ENCODE measurements around the gene SEC14L5. TPM values are rescaled to one million over a fixed set of nuclear protein-coding genes. Genes with fewer than 3 reads are reported as not detected.
"Not testable (repeated sequence)": the region's sequence is repeated elsewhere in the genome, so short reads cannot be mapped to it uniquely, and the experiment has no call there.

The SEC14L5 gene
- total RNA-seq, 1 donor: under 0.01 TPM

GRCh38 chr16:4962716-4963115 lies 4.6 kb downstream of the SEC14L5 start:
- DNase-seq (ENCODE audit: low read depth): no peak
- H3K4me3 ChIP-seq (ENCODE audit: low read depth, low read length): no peak overlapping the region
- TF ChIP-seq CTCF (IDR thresholded peaks at IDR 0.05; ENCODE audit: insufficient read depth, low read depth, low read length): no peak

GRCh38 chr16:4963527-4963926 lies 5.4 kb downstream of the SEC14L5 start:
- DNase-seq (ENCODE audit: low read depth); H3K4me3 ChIP-seq (ENCODE audit: low read depth, low read length): not testable (repeated sequence)

GRCh38 chr16:4966736-4967453 lies 8.8 kb downstream of the SEC14L5 start:
- DNase-seq (ENCODE audit: low read depth): no peak
- no peak for TF ChIP-seq CTCF (IDR thresholded peaks at IDR 0.05; ENCODE audit: insufficient read depth, low read depth, low read length)
- H3K4me3 ChIP-seq (ENCODE audit: low read depth, low read length): no peak overlapping the region

- H3K4me3 ChIP-seq (ENCODE audit: low read depth, low read length); DNase-seq (ENCODE audit: low read depth): not testable (repeated sequence)
Observed at GRCh38 chr16:4968278-4968677, 10.1 kb downstream of the SEC14L5 start.

- no peak for DNase-seq (ENCODE audit: low read depth)
- no peak for TF ChIP-seq CTCF (IDR thresholded peaks at IDR 0.05; ENCODE audit: insufficient read depth, low read depth, low read length)
- H3K4me3 ChIP-seq (ENCODE audit: low read depth, low read length): no peak overlapping the region
Observed at GRCh38 chr16:4968879-4969483, 10.9 kb downstream of the SEC14L5 start.

GRCh38 chr16:4970010-4970409 lies 11.9 kb downstream of the SEC14L5 start:
- no peak for TF ChIP-seq CTCF (IDR thresholded peaks at IDR 0.05; ENCODE audit: insufficient read depth, low read depth, low read length)
- DNase-seq (ENCODE audit: low read depth): no peak
- no peak overlapping the region for H3K4me3 ChIP-seq (ENCODE audit: low read depth, low read length)

- no peak for DNase-seq (ENCODE audit: low read depth)
- no peak overlapping the region for H3K4me3 ChIP-seq (ENCODE audit: low read depth, low read length)
- no peak for TF ChIP-seq CTCF (IDR thresholded peaks at IDR 0.05; ENCODE audit: insufficient read depth, low read depth, low read length)
Observed at GRCh38 chr16:4972938-4973587, 14.9 kb downstream of the SEC14L5 start.

Measured in fibroblast of villous mesenchyme (primary cell).